ENCODE data around the gene JAKMIP1. TPM values are rescaled to one million over a fixed set of nuclear protein-coding genes. Genes with fewer than 3 reads are reported as not detected.
"Not testable (repeated sequence)": the region's sequence is repeated elsewhere in the genome, so short reads cannot be mapped to it uniquely, and the experiment has no call there.

The JAKMIP1 gene
- total RNA-seq, 1 donor from 2014 or later: 0.13 TPM

- no peak overlapping the region for H3K4me3 Mint-ChIP-seq
- peaks cover 3% of the 10 kb centered on the region for H3K27me3 Mint-ChIP-seq
- DNase-seq: no peak
- no peaks in the 10 kb centered on the region for H3K4me1 Mint-ChIP-seq
- no peak for TF ChIP-seq CTCF (IDR thresholded peaks at IDR 0.05)
- peaks cover 9% of the 10 kb centered on the region for H3K9me3 Mint-ChIP-seq
- H3K27ac Mint-ChIP-seq: no peak overlapping the region
- intact Hi-C loops (cut with micrococcal nuclease): no loop called here
- H3K36me3 Mint-ChIP-seq (ENCODE audit: low read depth): no peaks in the 10 kb centered on the region
- POLR2A ChIA-PET: no interaction called here
- ATAC-seq (ENCODE audit: low read depth): no peak
- CTCF ChIA-PET: no interaction called here
These were observed 9.6 kb upstream of the JAKMIP1 start for GRCh38 chr4:6209921-6210320.

- H3K4me1 Mint-ChIP-seq; H3K27me3 Mint-ChIP-seq; H3K36me3 Mint-ChIP-seq (ENCODE audit: low read depth); H3K9me3 Mint-ChIP-seq; H3K4me3 Mint-ChIP-seq; POLR2A ChIA-PET; intact Hi-C loops (cut with micrococcal nuclease); ATAC-seq (ENCODE audit: low read depth); DNase-seq; CTCF ChIA-PET; H3K27ac Mint-ChIP-seq: not testable (repeated sequence)
These were observed 8.9 kb upstream of the JAKMIP1 start for GRCh38 chr4:6209291-6209690.

GRCh38 chr4:6208416-6208815 is 8.1 kb upstream of the JAKMIP1 start:
- ChIA-PET CTCF (no interaction called here), POLR2A (no interaction called here)
- DNase-seq (no peak), ATAC-seq (ENCODE audit: low read depth) (no peak)
- intact Hi-C loops (cut with micrococcal nuclease): no loop called here
- Mint-ChIP-seq H3K9me3 (peaks cover 9% of the 10 kb centered on the region), H3K27me3 (no peaks in the 10 kb centered on the region), H3K4me3 (no peak overlapping the region), H3K27ac (no peak overlapping the region), H3K36me3 (ENCODE audit: low read depth) (no peaks in the 10 kb centered on the region), H3K4me1 (no peaks in the 10 kb centered on the region)
- no peak for TF ChIP-seq CTCF (IDR thresholded peaks at IDR 0.05)

GRCh38 chr4:6207602-6208001 is 7.3 kb upstream of the JAKMIP1 start:
- intact Hi-C loops (cut with micrococcal nuclease): no loop called here
- H3K4me1 Mint-ChIP-seq: no peaks in the 10 kb centered on the region
- POLR2A ChIA-PET: no interaction called here
- H3K36me3 Mint-ChIP-seq (ENCODE audit: low read depth): no peaks in the 10 kb centered on the region
- CTCF ChIA-PET: no interaction called here
- ATAC-seq (ENCODE audit: low read depth): no peak
- no peaks in the 10 kb centered on the region for H3K27me3 Mint-ChIP-seq
- H3K9me3 Mint-ChIP-seq: peaks cover under 1% of the 10 kb centered on the region
- DNase-seq: no peak
- TF ChIP-seq CTCF (IDR thresholded peaks at IDR 0.05): no peak
- no peak overlapping the region for H3K27ac Mint-ChIP-seq
- H3K4me3 Mint-ChIP-seq: no peak overlapping the region

- Mint-ChIP-seq H3K27ac (no peak overlapping the region), H3K36me3 (ENCODE audit: low read depth) (no peaks in the 10 kb centered on the region), H3K4me1 (no peaks in the 10 kb centered on the region), H3K4me3 (no peak overlapping the region), H3K27me3 (peaks cover under 1% of the 10 kb centered on the region), H3K9me3 (peaks cover under 1% of the 10 kb centered on the region)
- no peak for DNase-seq
- intact Hi-C loops (cut with micrococcal nuclease): no loop called here
- ATAC-seq (ENCODE audit: low read depth): no peak
- no peak for TF ChIP-seq CTCF (IDR thresholded peaks at IDR 0.05)
- ChIA-PET POLR2A (no interaction called here), CTCF (no interaction called here)
These were observed 6.5 kb upstream of the JAKMIP1 start for GRCh38 chr4:6206771-6207290.

- CTCF ChIA-PET: no interaction called here
- POLR2A ChIA-PET: no interaction called here
- H3K4me3 Mint-ChIP-seq: no peak overlapping the region
- H3K4me1 Mint-ChIP-seq: peaks cover 8% of the 10 kb centered on the region
- no peaks in the 10 kb centered on the region for H3K36me3 Mint-ChIP-seq (ENCODE audit: low read depth)
- TF ChIP-seq CTCF (IDR thresholded peaks at IDR 0.05): no peak
- peaks cover 4% of the 10 kb centered on the region for H3K27me3 Mint-ChIP-seq
- intact Hi-C loops (cut with micrococcal nuclease): no loop called here
- ATAC-seq (ENCODE audit: low read depth) (no peak), DNase-seq (no peak)
- H3K9me3 Mint-ChIP-seq: peaks cover 7% of the 10 kb centered on the region
- H3K27ac Mint-ChIP-seq: no peak overlapping the region
These were observed 5.6 kb upstream of the JAKMIP1 start for GRCh38 chr4:6205973-6206372.

Data from activated B cell treated with CpG ODN at 0.5 μM for 24 hours (primary cell).